K562 treated with DMSO at 1 percent for 48 hours (cell line): Measurements from ENCODE around the gene TMPRSS13. TPM values are rescaled to one million over a fixed set of nuclear protein-coding genes. Genes with fewer than 3 reads are reported as not detected.

Source experiments
- total RNA-seq: library from RNA; unstranded; fragments of 300-600 nt; gene quantifications from 2 replicates; pipeline ENCODE4 v1.2.3, GENCODE V29; 2022; ENCODE audit warnings: low replicate concordance; ENCODE audit errors: extremely low read depth

Gene TMPRSS13
- total RNA-seq = not detected in 2 replicates

DNA sequence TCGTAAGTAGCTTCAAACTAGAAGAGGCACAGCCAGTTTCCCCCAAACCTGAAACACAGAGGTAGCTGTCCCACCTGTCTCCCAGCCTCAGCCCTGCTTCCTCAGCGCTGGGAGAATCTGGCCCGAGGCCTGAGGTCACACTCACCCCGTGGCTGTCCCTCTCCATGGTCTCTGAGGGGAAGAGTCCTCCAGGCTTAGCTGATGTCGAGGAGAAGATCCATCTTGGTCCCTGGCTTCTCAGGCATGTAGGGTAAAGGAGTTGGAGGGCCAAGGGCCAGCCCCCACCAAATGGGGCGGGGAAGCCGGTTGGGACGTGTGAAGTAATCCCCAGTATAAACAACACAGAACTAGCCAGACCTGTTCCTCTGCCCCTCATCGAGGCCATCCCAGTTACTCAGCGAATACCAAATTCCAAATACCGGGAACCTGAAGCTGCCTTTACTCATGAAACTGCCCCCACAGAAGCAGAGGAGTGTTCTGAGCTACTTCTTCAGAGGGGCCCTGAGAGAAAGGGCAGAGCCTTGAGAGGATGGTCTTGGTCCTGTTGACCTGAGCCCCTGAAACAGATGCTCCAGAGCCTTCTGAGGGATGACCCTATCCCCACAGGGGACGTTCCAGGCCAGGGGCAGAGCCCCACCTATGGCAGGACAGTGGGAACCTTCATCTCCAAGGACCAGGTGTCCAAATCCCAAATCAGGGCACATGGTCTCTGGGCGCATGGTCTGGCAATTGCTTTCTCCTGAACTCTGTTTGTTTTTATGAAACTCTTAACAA lies at the start of gene TMPRSS13:
Gene TMPRSS13, minus strand, starts transcription at position 261 of the 774 bp plus-strand sequence. Its CDS starts 95 bp downstream, at position 166.

DNA sequence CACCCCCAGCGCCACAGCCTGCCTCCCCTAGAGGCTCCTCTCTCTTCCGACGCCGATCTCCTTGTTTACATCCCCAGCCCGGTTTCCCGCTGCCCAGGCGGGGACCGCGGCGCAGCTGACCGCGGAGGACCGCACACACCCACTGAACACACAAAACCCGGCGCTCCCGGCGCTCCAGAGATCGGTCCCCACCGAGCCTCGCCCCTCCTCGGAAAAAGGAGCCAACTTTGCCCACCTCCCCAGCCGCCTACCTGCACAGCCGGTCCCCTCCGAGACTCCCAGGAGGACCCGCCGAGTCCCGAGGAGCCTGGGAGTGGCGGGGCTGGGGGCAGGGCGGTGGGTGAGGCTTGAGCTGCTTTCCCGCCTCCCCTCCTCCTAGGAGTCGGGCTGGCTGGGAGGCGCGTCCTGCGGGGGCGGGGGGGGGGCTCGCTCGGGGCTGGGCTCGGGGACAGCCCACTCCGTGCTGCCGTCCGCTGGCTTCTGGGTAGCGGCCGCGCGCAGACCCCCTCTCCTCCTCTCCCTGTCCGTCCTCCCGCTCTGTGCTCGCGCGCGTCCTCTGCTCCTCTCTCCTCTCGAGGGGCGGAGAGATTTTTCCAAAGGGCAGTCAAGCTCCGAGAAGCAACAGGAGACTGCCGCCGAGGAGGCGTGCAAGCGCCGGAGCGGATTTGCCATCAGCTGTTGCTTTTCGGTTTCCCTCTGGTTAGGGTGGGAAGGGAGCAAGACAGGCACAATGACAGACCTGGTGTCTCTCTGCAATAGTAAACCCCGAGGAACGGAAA lies 52.7 kb downstream of the TMPRSS13 start, which contains the start of gene FXYD6:
Gene FXYD6, minus strand, starts transcription at position 318 of the 779 bp plus-strand sequence. CDS start 33,882 bp downstream, outside the sequence.

Other genes with a start within 250 kb of the TMPRSS13 start
- gene DSCAML1, start 132.2 kb downstream of the TMPRSS13 start, total RNA-seq = not detected in 2 replicates
- not detected in 2 replicates for gene FXYD2, start 104.7 kb downstream of the TMPRSS13 start, total RNA-seq
- not detected in 2 replicates for gene FXYD6, start 52.7 kb downstream of the TMPRSS13 start, total RNA-seq
- gene IL10RA, start 57.0 kb upstream of the TMPRSS13 start, total RNA-seq = not detected in 2 replicates
- not detected in 2 replicates for gene TMPRSS4, start 147.7 kb upstream of the TMPRSS13 start, total RNA-seq
- gene SMIM35, start 157.6 kb upstream of the TMPRSS13 start, total RNA-seq = not detected in 2 replicates
- not detected in 2 replicates for gene SCN4B, start 223.4 kb upstream of the TMPRSS13 start, total RNA-seq
- gene SCN2B, start 247.2 kb upstream of the TMPRSS13 start, total RNA-seq = not detected in 2 replicates